ENCODE data around the gene FGF12. TPM values are rescaled to one million over a fixed set of nuclear protein-coding genes. Genes with fewer than 3 reads are reported as not detected.

FGF12 gene
- total RNA-seq, 2 experiments from 2014 or later, result 0.06 to 1.7 TPM

DNA sequence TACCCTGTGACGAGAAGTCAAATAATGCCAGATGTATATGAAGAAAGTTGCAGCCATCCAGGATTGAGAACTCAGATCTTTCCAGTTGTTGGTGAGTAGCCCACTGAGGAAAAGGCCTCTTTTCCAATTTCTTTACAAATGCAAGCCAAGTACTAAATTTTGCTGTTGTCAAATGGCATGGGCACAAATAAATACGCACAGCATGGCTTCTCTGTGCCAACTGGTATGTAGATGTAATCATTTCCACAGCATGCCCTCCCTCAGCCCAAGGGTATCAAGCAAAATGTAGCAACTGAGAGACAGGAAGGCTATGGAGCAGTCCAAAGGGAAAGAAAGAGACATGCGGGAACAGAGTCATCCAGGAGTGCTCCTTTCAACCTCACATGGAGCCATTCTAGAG lies 105.4 kb downstream of the FGF12 start:
- Histone ChIP-seq H3K4me2 (ENCODE audit: low read length) (no peak overlapping the region), H3K27ac (ENCODE audit: low read depth, low read length, poor library complexity, severe bottlenecking) (no peak overlapping the region), H3K4me3 (ENCODE audit: low read depth, low read length, poor library complexity, severe bottlenecking) (no peak overlapping the region), H3K9me3 (ENCODE audit: low read length) (no peaks in the 10 kb centered on the region), H2AFZ (ENCODE audit: low read length) (no peak overlapping the region), H4K20me1 (ENCODE audit: insufficient read depth, low read length) (no peaks in the 10 kb centered on the region), H3K36me3 (ENCODE audit: insufficient read depth, low read length) (no peaks in the 10 kb centered on the region), H3K4me1 (ENCODE audit: insufficient read depth, low read length, poor library complexity, severe bottlenecking) (no peaks in the 10 kb centered on the region), H3K9me2 (ENCODE audit: insufficient read depth, low read length) (no peaks in the 10 kb centered on the region), H3K79me2 (ENCODE audit: insufficient read depth, low read depth, low read length) (no peaks in the 10 kb centered on the region)
- DNase-seq (ENCODE audit: low spot score), result no peak
- CTCF ChIA-PET (ENCODE audit: unreplicated experiment), result no interaction called here
- no peak for TF ChIP-seq EZH2phosphoT487 (IDR thresholded peaks at IDR 0.05; ENCODE audit: borderline replicate concordance, low read depth, low read length)
- TF ChIP-seq, protein P1, sequence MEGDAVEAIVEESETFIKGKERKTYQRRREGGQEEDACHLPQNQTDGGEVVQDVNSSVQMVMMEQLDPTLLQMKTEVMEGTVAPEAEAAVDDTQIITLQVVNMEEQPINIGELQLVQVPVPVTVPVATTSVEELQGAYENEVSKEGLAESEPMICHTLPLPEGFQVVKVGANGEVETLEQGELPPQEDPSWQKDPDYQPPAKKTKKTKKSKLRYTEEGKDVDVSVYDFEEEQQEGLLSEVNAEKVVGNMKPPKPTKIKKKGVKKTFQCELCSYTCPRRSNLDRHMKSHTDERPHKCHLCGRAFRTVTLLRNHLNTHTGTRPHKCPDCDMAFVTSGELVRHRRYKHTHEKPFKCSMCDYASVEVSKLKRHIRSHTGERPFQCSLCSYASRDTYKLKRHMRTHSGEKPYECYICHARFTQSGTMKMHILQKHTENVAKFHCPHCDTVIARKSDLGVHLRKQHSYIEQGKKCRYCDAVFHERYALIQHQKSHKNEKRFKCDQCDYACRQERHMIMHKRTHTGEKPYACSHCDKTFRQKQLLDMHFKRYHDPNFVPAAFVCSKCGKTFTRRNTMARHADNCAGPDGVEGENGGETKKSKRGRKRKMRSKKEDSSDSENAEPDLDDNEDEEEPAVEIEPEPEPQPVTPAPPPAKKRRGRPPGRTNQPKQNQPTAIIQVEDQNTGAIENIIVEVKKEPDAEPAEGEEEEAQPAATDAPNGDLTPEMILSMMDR (conservative IDR thresholded peaks at IDR 0.05; ENCODE audit: low read length), result no peak
- POLR2A ChIA-PET, result interaction anchor here (0.5 kb wide), 1 partner anchor 204 kb away, joined by 3 read pairs; no protein-coding TSS in a partner anchor
- no TSS peak for BruUV-seq (replicated peaks)
- intact Hi-C loops (cut with micrococcal nuclease; ENCODE audit: unreplicated experiment), result no loop called here

- no peak overlapping the region for H3K4me2 ChIP-seq (ENCODE audit: low read length)
- intact Hi-C loops (cut with micrococcal nuclease; ENCODE audit: unreplicated experiment), result no loop called here
- DNase-seq (ENCODE audit: low spot score), result no peak
- no peak overlapping the region for H3K27ac ChIP-seq (ENCODE audit: low read depth, low read length, poor library complexity, severe bottlenecking)
- TF ChIP-seq, protein P1 (conservative IDR thresholded peaks at IDR 0.05; ENCODE audit: low read length), result no peak
- TF ChIP-seq EZH2phosphoT487 (IDR thresholded peaks at IDR 0.05; ENCODE audit: borderline replicate concordance, low read depth, low read length), result no peak
- no TSS peak for BruUV-seq (replicated peaks)
- ChIA-PET POLR2A (interaction anchor here (0.6 to 1.1 kb wide), 4 partner anchors 10 to 763 kb away, joined by 3 to 4 read pairs (median 3); no protein-coding TSS in a partner anchor), CTCF (ENCODE audit: unreplicated experiment) (no interaction called here)
- no peaks in the 10 kb centered on the region for H3K79me2 ChIP-seq (ENCODE audit: insufficient read depth, low read depth, low read length)
- no peaks in the 10 kb centered on the region for H3K9me2 ChIP-seq (ENCODE audit: insufficient read depth, low read length)
- no peaks in the 10 kb centered on the region for H3K4me1 ChIP-seq (ENCODE audit: insufficient read depth, low read length, poor library complexity, severe bottlenecking)
- no peaks in the 10 kb centered on the region for H3K9me3 ChIP-seq (ENCODE audit: low read length)
- no peak overlapping the region for H2AFZ ChIP-seq (ENCODE audit: low read length)
- H4K20me1 ChIP-seq (ENCODE audit: insufficient read depth, low read length), result no peaks in the 10 kb centered on the region
- H3K4me3 ChIP-seq (ENCODE audit: low read depth, low read length, poor library complexity, severe bottlenecking), result no peak overlapping the region
- no peaks in the 10 kb centered on the region for H3K36me3 ChIP-seq (ENCODE audit: insufficient read depth, low read length)
These were observed 107.1 kb downstream of the FGF12 start for GRCh38 chr3:192620275-192620674.

DNA sequence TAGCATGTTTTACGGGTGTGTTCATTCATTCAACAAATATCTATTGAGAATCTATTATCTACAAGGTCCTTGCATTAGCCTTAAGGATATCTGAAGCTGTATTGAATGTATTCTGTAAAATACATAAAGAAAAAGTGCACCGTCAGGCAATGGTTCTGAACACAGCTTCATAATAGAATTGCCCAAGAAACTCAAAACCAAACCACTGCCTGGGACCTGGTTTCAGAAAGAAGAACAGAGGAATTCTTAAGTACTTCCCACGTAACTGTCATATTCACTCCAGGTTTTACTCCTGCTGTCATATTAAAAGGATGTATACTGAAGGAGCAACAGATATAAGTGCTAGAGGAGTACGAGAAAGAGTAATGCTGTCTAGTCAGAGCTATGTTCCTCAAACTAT lies 115.9 kb downstream of the FGF12 start:
- TF ChIP-seq EZH2phosphoT487 (IDR thresholded peaks at IDR 0.05; ENCODE audit: borderline replicate concordance, low read depth, low read length), result no peak
- TF ChIP-seq, protein P1 (conservative IDR thresholded peaks at IDR 0.05; ENCODE audit: low read length), result no peak
- no peaks in the 10 kb centered on the region for H3K9me2 ChIP-seq (ENCODE audit: insufficient read depth, low read length)
- no peaks in the 10 kb centered on the region for H4K20me1 ChIP-seq (ENCODE audit: insufficient read depth, low read length)
- no peak overlapping the region for H3K4me2 ChIP-seq (ENCODE audit: low read length)
- no peak overlapping the region for H2AFZ ChIP-seq (ENCODE audit: low read length)
- no peak for DNase-seq (ENCODE audit: low spot score)
- H3K36me3 ChIP-seq (ENCODE audit: insufficient read depth, low read length), result no peaks in the 10 kb centered on the region
- intact Hi-C loops (cut with micrococcal nuclease; ENCODE audit: unreplicated experiment), result no loop called here
- no peak overlapping the region for H3K27ac ChIP-seq (ENCODE audit: low read depth, low read length, poor library complexity, severe bottlenecking)
- no peaks in the 10 kb centered on the region for H3K9me3 ChIP-seq (ENCODE audit: low read length)
- no peaks in the 10 kb centered on the region for H3K4me1 ChIP-seq (ENCODE audit: insufficient read depth, low read length, poor library complexity, severe bottlenecking)
- ChIA-PET CTCF (ENCODE audit: unreplicated experiment) (no interaction called here), POLR2A (interaction anchor here (1.4 kb wide), 1 partner anchor 9 kb away, joined by 3 read pairs; no protein-coding TSS in a partner anchor)
- H3K79me2 ChIP-seq (ENCODE audit: insufficient read depth, low read depth, low read length), result no peaks in the 10 kb centered on the region
- no TSS peak for BruUV-seq (replicated peaks)
- no peak overlapping the region for H3K4me3 ChIP-seq (ENCODE audit: low read depth, low read length, poor library complexity, severe bottlenecking)

All from OCI-LY7 (cell line).